HG02678 (cell line): ENCODE measurements around the gene ZFAND6.

ENCODE experiments used
- ATAC-seq: cut with Tn5 transposase; IDR thresholded peaks from one replicate; pipeline ENCODE4 v1.9.1; 2021; ENCODE audit warnings: mild to moderate bottlenecking, moderate library complexity; ENCODE audit not compliant: unreplicated experiment

The ZFAND6 gene

DNA sequence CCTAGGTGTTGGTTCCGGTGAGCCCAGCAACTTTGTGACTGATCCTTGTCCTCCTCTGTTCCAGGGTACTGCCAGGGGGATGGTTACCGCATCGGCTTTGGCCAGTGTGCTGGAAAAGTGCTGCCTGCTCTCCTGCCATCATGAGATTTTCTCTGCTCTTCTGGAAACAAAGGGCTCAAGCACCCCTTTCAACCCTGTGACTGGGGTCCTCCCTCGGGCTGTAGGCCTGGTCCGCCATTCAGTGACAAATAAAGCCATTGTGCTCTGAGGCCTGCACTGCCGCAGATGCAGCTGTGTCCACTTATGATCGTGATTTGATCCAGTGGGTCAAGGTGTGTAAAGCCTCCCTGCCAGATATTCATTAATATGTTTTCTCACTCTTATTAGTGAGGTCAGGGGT, 126.6 kb downstream of the ZFAND6 start:
- ATAC-seq, result no peak

- ATAC-seq, result no peak
These were observed 127.1 kb downstream of the ZFAND6 start for GRCh38 chr15:80186597-80186996.
